ENCODE data around the gene MOBP.

- TF ChIP-seq, protein P1, sequence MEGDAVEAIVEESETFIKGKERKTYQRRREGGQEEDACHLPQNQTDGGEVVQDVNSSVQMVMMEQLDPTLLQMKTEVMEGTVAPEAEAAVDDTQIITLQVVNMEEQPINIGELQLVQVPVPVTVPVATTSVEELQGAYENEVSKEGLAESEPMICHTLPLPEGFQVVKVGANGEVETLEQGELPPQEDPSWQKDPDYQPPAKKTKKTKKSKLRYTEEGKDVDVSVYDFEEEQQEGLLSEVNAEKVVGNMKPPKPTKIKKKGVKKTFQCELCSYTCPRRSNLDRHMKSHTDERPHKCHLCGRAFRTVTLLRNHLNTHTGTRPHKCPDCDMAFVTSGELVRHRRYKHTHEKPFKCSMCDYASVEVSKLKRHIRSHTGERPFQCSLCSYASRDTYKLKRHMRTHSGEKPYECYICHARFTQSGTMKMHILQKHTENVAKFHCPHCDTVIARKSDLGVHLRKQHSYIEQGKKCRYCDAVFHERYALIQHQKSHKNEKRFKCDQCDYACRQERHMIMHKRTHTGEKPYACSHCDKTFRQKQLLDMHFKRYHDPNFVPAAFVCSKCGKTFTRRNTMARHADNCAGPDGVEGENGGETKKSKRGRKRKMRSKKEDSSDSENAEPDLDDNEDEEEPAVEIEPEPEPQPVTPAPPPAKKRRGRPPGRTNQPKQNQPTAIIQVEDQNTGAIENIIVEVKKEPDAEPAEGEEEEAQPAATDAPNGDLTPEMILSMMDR (IDR thresholded peaks at IDR 0.05): no peak
- no peak for TF ChIP-seq POLR2A (IDR thresholded peaks at IDR 0.05)
These were observed at the start of gene MOBP for GRCh38 chr3:39467394-39468107.
